Measurements from ENCODE around the gene HPCAL1. TPM values are rescaled to one million over a fixed set of nuclear protein-coding genes. Genes with fewer than 3 reads are reported as not detected.
"Not testable (repeated sequence)": the region's sequence is repeated elsewhere in the genome, so short reads cannot be mapped to it uniquely, and the experiment has no call there.

The HPCAL1 gene
- total RNA-seq, 2 donors from 2014 or later: 41.0 to 66.3 TPM

DNA sequence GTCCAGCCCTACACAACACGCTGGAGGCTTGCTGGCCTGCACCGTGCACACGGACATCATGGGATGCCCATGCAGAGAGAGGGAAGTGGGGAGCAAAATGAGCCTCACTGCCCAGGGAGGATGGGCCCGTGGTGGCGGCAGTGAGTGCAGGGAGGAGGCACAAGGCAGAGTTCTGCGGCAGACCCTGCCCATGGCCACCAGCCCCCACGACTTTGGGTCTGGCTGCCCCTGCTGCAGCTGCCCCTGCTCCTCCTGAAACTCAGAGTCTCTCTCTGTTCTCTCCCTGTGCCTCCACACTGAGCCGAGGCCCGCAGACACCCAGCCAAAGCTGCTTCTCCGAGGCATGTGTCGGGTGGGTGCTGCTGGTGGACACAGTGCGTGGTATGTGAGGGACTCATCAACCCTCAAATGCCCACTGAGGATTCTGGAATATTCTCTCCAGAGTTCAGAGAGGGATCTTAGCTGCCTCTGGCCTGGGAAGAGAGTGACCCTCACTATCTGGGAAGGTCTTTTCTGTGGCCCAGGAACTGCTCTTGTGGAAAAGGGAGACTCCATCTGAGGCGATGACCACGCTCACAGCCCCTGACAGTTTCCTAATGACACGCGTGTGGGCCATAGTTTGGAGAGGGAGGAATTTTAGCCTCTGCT is 45.1 kb upstream of the HPCAL1 start:
- Histone ChIP-seq H3K9me3 (no peaks in the 10 kb centered on the region), H3K36me3 (replicated peaks in 1 of 2; ENCODE audit: insufficient read depth in 1 of 2, low read depth in 2 of 2) (no peaks in the 10 kb centered on the region), H3K4me1 (no peaks in the 10 kb centered on the region), H3K27me3 (no peaks in the 10 kb centered on the region), H3K27ac (no peak overlapping the region), H3K4me3 (no peak overlapping the region)
- TF ChIP-seq CTCF (IDR thresholded peaks at IDR 0.05) (no peak), POLR2A (IDR thresholded peaks at IDR 0.05) (no peak)
- DNase-seq: peak in 2 of 4 donors; percentile 1 to 2
- no peak for ATAC-seq
- 86 to 93% methylated on average over 14 to 16 of the region's 16 CpGs for WGBS, 2 donors
- intact Hi-C loops (cut with DNase I): no loop called here

DNA sequence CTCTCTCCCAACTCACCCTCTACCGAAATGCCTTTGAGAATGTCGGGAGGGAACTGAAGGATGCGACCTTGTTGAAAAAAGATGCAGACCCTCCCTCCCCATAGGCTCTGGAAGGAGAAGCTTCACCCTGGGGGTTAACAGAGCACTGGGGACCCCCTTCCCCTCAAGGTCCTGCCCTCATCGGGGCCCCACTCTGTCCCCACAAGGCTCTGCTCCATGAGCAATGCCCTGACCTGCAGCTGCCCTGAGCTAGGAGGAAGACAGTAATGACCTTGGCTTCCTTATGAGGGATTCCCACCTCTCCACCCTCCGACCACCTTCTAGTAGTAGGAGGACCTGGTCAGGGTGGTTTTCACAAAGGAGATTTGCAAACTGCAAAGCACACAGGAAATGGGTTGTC is 44.4 kb upstream of the HPCAL1 start:
- Histone ChIP-seq H3K27me3 (no peaks in the 10 kb centered on the region), H3K27ac (no peak overlapping the region), H3K9me3 (no peaks in the 10 kb centered on the region), H3K4me3 (no peak overlapping the region), H3K36me3 (replicated peaks in 1 of 2; ENCODE audit: insufficient read depth in 1 of 2, low read depth in 2 of 2) (no peaks in the 10 kb centered on the region), H3K4me1 (no peaks in the 10 kb centered on the region)
- ATAC-seq (no peak), DNase-seq (no peak)
- intact Hi-C loops (cut with DNase I): no loop called here
- 70 to 82% methylated on average over 5 of the region's 5 CpGs for WGBS, 2 donors
- TF ChIP-seq CTCF (IDR thresholded peaks at IDR 0.05) (no peak), POLR2A (IDR thresholded peaks at IDR 0.05) (no peak)

- H3K27ac ChIP-seq: no peak overlapping the region
- DNase-seq: no peak
- no peaks in the 10 kb centered on the region for H3K4me1 ChIP-seq
- TF ChIP-seq CTCF (IDR thresholded peaks at IDR 0.05) (no peak), POLR2A (IDR thresholded peaks at IDR 0.05) (no peak)
- H3K27me3 ChIP-seq: no peaks in the 10 kb centered on the region
- H3K9me3 ChIP-seq: no peaks in the 10 kb centered on the region
- 77 to 79% methylated on average over 3 of the region's 3 CpGs for WGBS, 2 donors
- no peaks in the 10 kb centered on the region for H3K36me3 ChIP-seq (replicated peaks in 1 of 2; ENCODE audit: insufficient read depth in 1 of 2, low read depth in 2 of 2)
- no peak overlapping the region for H3K4me3 ChIP-seq
- intact Hi-C loops (cut with DNase I): no loop called here
- no peak for ATAC-seq
These were observed 44.0 kb upstream of the HPCAL1 start for GRCh38 chr2:10258726-10259125.

- H3K4me1 ChIP-seq: no peaks in the 10 kb centered on the region
- WGBS, 2 donors: 89 to 91% methylated on average over 12 of the region's 12 CpGs
- intact Hi-C loops (cut with DNase I): no loop called here
- peak in 1 of 4 donors; percentile 1 for DNase-seq
- no peak overlapping the region for H3K4me3 ChIP-seq
- no peak for ATAC-seq
- no peak overlapping the region for H3K27ac ChIP-seq
- H3K9me3 ChIP-seq: no peaks in the 10 kb centered on the region
- no peaks in the 10 kb centered on the region for H3K36me3 ChIP-seq (replicated peaks in 1 of 2; ENCODE audit: insufficient read depth in 1 of 2, low read depth in 2 of 2)
- H3K27me3 ChIP-seq: no peaks in the 10 kb centered on the region
- TF ChIP-seq CTCF (IDR thresholded peaks at IDR 0.05): no peak
- no peak for TF ChIP-seq POLR2A (IDR thresholded peaks at IDR 0.05)
These were observed 42.6 kb upstream of the HPCAL1 start for GRCh38 chr2:10260130-10260529.

GRCh38 chr2:10263526-10263925 is 39.2 kb upstream of the HPCAL1 start:
- H3K4me3 ChIP-seq; H3K27ac ChIP-seq; H3K27me3 ChIP-seq; H3K9me3 ChIP-seq; H3K36me3 ChIP-seq (replicated peaks in 1 of 2; ENCODE audit: insufficient read depth in 1 of 2, low read depth in 2 of 2); DNase-seq; ATAC-seq; intact Hi-C loops (cut with DNase I): not testable (repeated sequence)
- peaks cover 13% of the 10 kb centered on the region for H3K4me1 ChIP-seq
- 85 to 97% methylated on average over 2 to 4 of the region's 5 CpGs for WGBS, 2 donors

All from body of pancreas (tissue), 4 donors.